Measurements from ENCODE around the gene TNFAIP3.
"Not testable (repeated sequence)": the region's sequence is repeated elsewhere in the genome, so short reads cannot be mapped to it uniquely, and the experiment has no call there.

The TNFAIP3 gene

DNA sequence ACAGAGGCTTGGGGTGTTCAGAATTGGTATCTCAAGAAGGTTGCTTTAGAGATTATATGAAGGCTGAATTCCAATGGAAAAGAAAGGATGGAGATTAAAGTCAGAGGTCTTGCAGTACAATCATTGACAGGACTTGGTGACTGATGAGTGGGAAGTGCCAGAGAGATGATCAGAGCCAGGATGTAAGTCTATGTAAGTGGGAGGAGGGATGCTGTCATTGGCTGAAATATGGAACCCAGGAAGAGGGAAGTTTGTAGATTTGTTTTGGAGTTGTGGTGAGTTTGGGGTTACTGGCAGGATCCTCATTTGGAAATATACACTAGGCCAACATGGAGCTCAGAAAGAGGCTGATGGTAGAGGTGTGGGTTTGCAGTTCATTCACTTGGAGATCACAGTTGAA is 23.8 kb upstream of the TNFAIP3 start:
- Histone ChIP-seq H3K9me3 (ENCODE audit: control insufficient read depth, low read length) (peaks cover 2% of the 10 kb centered on the region), H3K4me3 (ENCODE audit: insufficient read depth, low read depth, low read length) (no peak overlapping the region), H3K27me3 (ENCODE audit: control insufficient read depth, insufficient read depth, low read length, poor library complexity, severe bottlenecking) (no peaks in the 10 kb centered on the region), H3K4me1 (ENCODE audit: control insufficient read depth, insufficient read depth, low read length) (no peaks in the 10 kb centered on the region), H3K27ac (ENCODE audit: insufficient read depth, low read depth, low read length, poor library complexity, severe bottlenecking) (no peak overlapping the region), H3K36me3 (ENCODE audit: control insufficient read depth, insufficient read depth, low read length) (no peaks in the 10 kb centered on the region)

GRCh38 chr6:137844327-137844726 is 22.7 kb upstream of the TNFAIP3 start:
- H3K9me3 ChIP-seq (ENCODE audit: control insufficient read depth, low read length); H3K4me3 ChIP-seq (ENCODE audit: insufficient read depth, low read depth, low read length); H3K27ac ChIP-seq (ENCODE audit: insufficient read depth, low read depth, low read length, poor library complexity, severe bottlenecking); H3K4me1 ChIP-seq (ENCODE audit: control insufficient read depth, insufficient read depth, low read length); H3K27me3 ChIP-seq (ENCODE audit: control insufficient read depth, insufficient read depth, low read length, poor library complexity, severe bottlenecking); H3K36me3 ChIP-seq (ENCODE audit: control insufficient read depth, insufficient read depth, low read length): not testable (repeated sequence)
- 90 to 97% methylated on average over 1 to 2 of the region's 2 CpGs for WGBS, 2 experiments

GRCh38 chr6:137844773-137845172 is 22.3 kb upstream of the TNFAIP3 start:
- H3K9me3 ChIP-seq (ENCODE audit: control insufficient read depth, low read length); H3K4me1 ChIP-seq (ENCODE audit: control insufficient read depth, insufficient read depth, low read length); H3K27ac ChIP-seq (ENCODE audit: insufficient read depth, low read depth, low read length, poor library complexity, severe bottlenecking); H3K36me3 ChIP-seq (ENCODE audit: control insufficient read depth, insufficient read depth, low read length); H3K4me3 ChIP-seq (ENCODE audit: insufficient read depth, low read depth, low read length); H3K27me3 ChIP-seq (ENCODE audit: control insufficient read depth, insufficient read depth, low read length, poor library complexity, severe bottlenecking): not testable (repeated sequence)
- 80 to 83% methylated on average over 7 of the region's 7 CpGs for WGBS, 2 experiments

DNA sequence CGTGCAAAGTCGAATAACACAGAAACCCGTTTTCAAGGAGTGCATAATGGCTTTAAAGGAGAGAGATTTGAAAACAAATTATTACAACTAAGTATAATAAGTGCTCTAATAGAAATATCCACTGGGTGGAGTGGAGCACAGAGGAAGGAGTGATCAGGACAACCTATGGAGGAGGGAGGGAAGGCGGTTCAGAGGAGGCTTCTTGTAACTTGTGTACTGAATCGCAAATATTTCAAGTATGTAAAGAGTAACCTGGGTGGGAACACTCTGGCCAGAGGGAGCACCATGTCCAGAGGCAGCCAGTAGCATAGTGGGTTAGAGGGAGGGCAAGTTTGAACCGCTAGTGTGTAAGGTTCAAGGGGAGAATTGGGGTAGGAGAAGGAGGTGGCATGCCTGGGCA is 21.6 kb upstream of the TNFAIP3 start:
- Histone ChIP-seq H3K9me3 (ENCODE audit: control insufficient read depth, low read length) (no peaks in the 10 kb centered on the region), H3K4me3 (ENCODE audit: insufficient read depth, low read depth, low read length) (no peak overlapping the region), H3K4me1 (ENCODE audit: control insufficient read depth, insufficient read depth, low read length) (no peaks in the 10 kb centered on the region), H3K36me3 (ENCODE audit: control insufficient read depth, insufficient read depth, low read length) (no peaks in the 10 kb centered on the region), H3K27ac (ENCODE audit: insufficient read depth, low read depth, low read length, poor library complexity, severe bottlenecking) (no peak overlapping the region), H3K27me3 (ENCODE audit: control insufficient read depth, insufficient read depth, low read length, poor library complexity, severe bottlenecking) (no peaks in the 10 kb centered on the region)
- 86 to 96% methylated on average over 5 to 6 of the region's 6 CpGs for WGBS, 2 experiments

DNA sequence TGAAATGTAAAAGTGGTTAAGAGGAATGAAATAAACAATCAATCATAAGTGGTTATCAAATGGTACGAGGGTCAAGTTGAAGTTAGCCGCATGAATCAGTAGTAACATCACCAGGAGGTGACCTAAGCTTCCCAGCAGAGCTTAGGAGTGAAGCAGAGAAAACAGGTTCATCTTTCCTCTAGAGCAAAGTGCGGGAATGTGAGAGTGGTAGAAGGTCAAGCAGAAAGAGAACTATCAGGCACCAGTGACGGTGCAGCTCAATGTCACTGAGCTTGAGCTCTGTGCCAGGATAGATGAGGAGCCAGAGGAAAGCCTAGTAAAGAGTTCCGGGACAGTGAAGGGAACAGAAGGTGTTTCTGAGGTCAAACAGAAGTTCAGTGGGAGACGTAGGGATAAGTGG is 20.8 kb upstream of the TNFAIP3 start:
- Histone ChIP-seq H3K27ac (ENCODE audit: insufficient read depth, low read depth, low read length, poor library complexity, severe bottlenecking) (no peak overlapping the region), H3K4me1 (ENCODE audit: control insufficient read depth, insufficient read depth, low read length) (no peaks in the 10 kb centered on the region), H3K9me3 (ENCODE audit: control insufficient read depth, low read length) (no peaks in the 10 kb centered on the region), H3K4me3 (ENCODE audit: insufficient read depth, low read depth, low read length) (no peak overlapping the region), H3K27me3 (ENCODE audit: control insufficient read depth, insufficient read depth, low read length, poor library complexity, severe bottlenecking) (no peaks in the 10 kb centered on the region), H3K36me3 (ENCODE audit: control insufficient read depth, insufficient read depth, low read length) (no peaks in the 10 kb centered on the region)
- 95 to 96% methylated on average over 6 of the region's 6 CpGs for WGBS, 2 experiments

- Histone ChIP-seq H3K4me1 (ENCODE audit: control insufficient read depth, insufficient read depth, low read length) (no peaks in the 10 kb centered on the region), H3K4me3 (ENCODE audit: insufficient read depth, low read depth, low read length) (no peak overlapping the region), H3K27ac (ENCODE audit: insufficient read depth, low read depth, low read length, poor library complexity, severe bottlenecking) (no peak overlapping the region), H3K9me3 (ENCODE audit: control insufficient read depth, low read length) (no peaks in the 10 kb centered on the region), H3K27me3 (ENCODE audit: control insufficient read depth, insufficient read depth, low read length, poor library complexity, severe bottlenecking) (no peaks in the 10 kb centered on the region), H3K36me3 (ENCODE audit: control insufficient read depth, insufficient read depth, low read length) (no peaks in the 10 kb centered on the region)
- WGBS, 2 experiments = 89 to 96% methylated on average over 7 of the region's 7 CpGs
Observed at GRCh38 chr6:137846772-137847313, 20.2 kb upstream of the TNFAIP3 start.

- Histone ChIP-seq H3K9me3 (ENCODE audit: control insufficient read depth, low read length) (no peaks in the 10 kb centered on the region), H3K4me1 (ENCODE audit: control insufficient read depth, insufficient read depth, low read length) (no peaks in the 10 kb centered on the region), H3K36me3 (ENCODE audit: control insufficient read depth, insufficient read depth, low read length) (no peaks in the 10 kb centered on the region), H3K27me3 (ENCODE audit: control insufficient read depth, insufficient read depth, low read length, poor library complexity, severe bottlenecking) (no peaks in the 10 kb centered on the region), H3K27ac (ENCODE audit: insufficient read depth, low read depth, low read length, poor library complexity, severe bottlenecking) (no peak overlapping the region), H3K4me3 (ENCODE audit: insufficient read depth, low read depth, low read length) (no peak overlapping the region)
- 92 to 96% methylated on average over 5 of the region's 5 CpGs for WGBS, 2 experiments
Observed at GRCh38 chr6:137847748-137848147, 19.3 kb upstream of the TNFAIP3 start.

DNA sequence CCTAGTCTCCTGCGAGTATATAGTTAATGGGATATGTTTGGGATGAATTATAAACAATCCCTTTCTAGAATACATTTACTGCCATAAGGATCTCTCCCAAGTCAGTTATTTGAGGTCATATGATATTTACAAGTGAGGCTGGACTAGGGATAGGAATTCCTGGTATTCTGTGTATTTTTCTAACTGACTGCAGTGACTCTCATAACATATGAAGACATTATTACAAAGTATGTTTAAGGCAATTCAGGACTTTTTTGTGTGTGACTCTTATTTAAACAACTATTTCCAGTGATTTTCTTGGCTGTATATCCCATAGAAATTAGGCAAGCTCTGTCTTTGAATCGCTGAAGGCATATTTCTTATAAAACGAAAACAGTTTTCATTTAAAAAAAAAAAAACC is 18.4 kb upstream of the TNFAIP3 start:
- H3K9me3 ChIP-seq (ENCODE audit: control insufficient read depth, low read length) = no peaks in the 10 kb centered on the region
- H3K36me3 ChIP-seq (ENCODE audit: control insufficient read depth, insufficient read depth, low read length) = no peaks in the 10 kb centered on the region
- H3K27me3 ChIP-seq (ENCODE audit: control insufficient read depth, insufficient read depth, low read length, poor library complexity, severe bottlenecking) = no peaks in the 10 kb centered on the region
- no peak overlapping the region for H3K27ac ChIP-seq (ENCODE audit: insufficient read depth, low read depth, low read length, poor library complexity, severe bottlenecking)
- H3K4me3 ChIP-seq (ENCODE audit: insufficient read depth, low read depth, low read length) = no peak overlapping the region
- H3K4me1 ChIP-seq (ENCODE audit: control insufficient read depth, insufficient read depth, low read length) = no peaks in the 10 kb centered on the region
- 100% methylated on average over 1 of the region's 3 CpGs; no CpG with 5 or more reads in 1 of the 2 experiments for WGBS, 2 experiments

DNA sequence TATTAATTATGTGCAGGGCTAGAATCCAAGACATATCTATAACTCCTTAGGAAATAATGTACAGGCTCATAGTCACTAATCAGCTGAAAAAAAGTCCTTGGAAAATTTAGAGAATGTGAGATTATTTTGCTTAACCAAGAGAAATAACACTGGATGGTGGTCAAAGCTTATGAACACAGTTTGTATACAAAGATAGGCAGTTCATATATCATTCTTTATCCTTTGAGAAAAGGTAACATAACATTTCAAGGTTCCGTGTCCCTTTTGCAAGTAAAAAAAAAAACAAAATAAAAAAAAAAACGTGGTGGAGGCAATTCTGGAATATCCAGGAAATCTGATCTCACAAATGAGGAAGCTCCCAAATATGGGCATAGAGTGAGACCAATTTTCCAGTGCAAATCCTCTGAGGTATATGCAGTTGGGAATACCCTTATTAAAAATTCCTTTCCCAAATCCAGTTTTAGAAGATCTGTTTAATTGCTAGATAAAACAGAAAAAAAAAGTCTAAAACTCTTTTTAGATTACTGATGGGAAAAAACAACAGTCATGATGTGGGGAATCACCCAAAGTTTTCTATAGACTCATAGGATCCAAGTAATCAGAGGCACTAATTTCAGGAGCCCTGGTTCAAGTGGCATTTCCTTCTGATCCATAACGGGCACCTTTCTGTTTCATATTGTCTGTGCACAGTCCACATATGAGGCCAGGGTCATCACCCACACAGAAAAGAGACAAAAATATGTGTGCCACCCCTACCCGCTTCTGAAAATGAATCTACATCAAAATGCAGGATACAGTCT is 17.7 kb upstream of the TNFAIP3 start:
- 75 to 81% methylated on average over 4 of the region's 4 CpGs for WGBS, 2 experiments
- Histone ChIP-seq H3K4me1 (ENCODE audit: control insufficient read depth, insufficient read depth, low read length) (no peaks in the 10 kb centered on the region), H3K4me3 (ENCODE audit: insufficient read depth, low read depth, low read length) (no peak overlapping the region), H3K9me3 (ENCODE audit: control insufficient read depth, low read length) (no peaks in the 10 kb centered on the region), H3K27ac (ENCODE audit: insufficient read depth, low read depth, low read length, poor library complexity, severe bottlenecking) (no peak overlapping the region), H3K27me3 (ENCODE audit: control insufficient read depth, insufficient read depth, low read length, poor library complexity, severe bottlenecking) (no peaks in the 10 kb centered on the region), H3K36me3 (ENCODE audit: control insufficient read depth, insufficient read depth, low read length) (no peaks in the 10 kb centered on the region)

DNA sequence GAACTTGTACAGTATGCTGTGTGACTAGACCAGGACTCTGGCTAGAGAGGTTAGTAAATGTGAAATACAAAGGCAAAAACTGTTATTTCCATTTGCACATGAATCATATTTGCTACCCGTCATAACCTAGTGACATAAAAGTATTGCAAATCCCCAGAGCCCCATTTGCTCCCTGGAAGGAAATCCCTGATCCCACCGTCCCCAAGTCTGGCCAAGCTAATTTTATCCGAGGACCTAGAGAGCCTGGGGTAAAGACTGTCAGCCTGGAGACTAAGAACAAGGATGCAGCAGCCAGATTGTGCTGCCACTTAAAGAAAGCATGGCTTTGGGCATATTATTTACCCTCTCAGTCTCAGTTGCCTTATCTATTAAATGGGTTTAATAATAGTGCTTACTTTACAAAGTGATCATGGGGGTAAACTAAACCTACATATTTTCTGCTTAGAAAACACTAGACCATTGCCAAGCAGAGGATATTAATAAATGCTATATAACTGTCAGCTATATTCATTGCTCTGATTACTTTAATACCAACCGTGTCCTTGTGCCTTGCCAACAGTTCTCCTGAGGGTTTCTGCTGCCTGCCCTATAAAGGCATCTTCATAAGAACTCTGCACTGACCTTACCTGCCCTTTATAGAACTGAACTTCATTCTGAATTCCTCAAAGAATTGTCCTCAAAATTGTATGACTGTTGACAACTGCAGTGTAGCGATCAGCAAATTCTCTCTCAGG is 16.9 kb upstream of the TNFAIP3 start:
- 94% methylated on average over 5 of the region's 5 CpGs for WGBS, 2 experiments
- no peak overlapping the region for H3K4me3 ChIP-seq (ENCODE audit: insufficient read depth, low read depth, low read length)

More for the DNA sequence above, 16.9 kb upstream of the TNFAIP3 start:
- Histone ChIP-seq H3K4me1 (ENCODE audit: control insufficient read depth, insufficient read depth, low read length) (no peaks in the 10 kb centered on the region), H3K27ac (ENCODE audit: insufficient read depth, low read depth, low read length, poor library complexity, severe bottlenecking) (no peak overlapping the region), H3K27me3 (ENCODE audit: control insufficient read depth, insufficient read depth, low read length, poor library complexity, severe bottlenecking) (no peaks in the 10 kb centered on the region), H3K36me3 (ENCODE audit: control insufficient read depth, insufficient read depth, low read length) (no peaks in the 10 kb centered on the region), H3K9me3 (ENCODE audit: control insufficient read depth, low read length) (no peaks in the 10 kb centered on the region)

Data from ectodermal cell (in vitro differentiated cells).